Common myeloid progenitor, CD34-positive (primary cell): Measurements from ENCODE around the gene DENND4A.
"Not testable (repeated sequence)": the region's sequence is repeated elsewhere in the genome, so short reads cannot be mapped to it uniquely, and the experiment has no call there.

ENCODE experiments used
- CTCF ChIA-PET: fragments of 350-600 bp; sonication (Branson Sonifier 250); formaldehyde crosslinking; loops from one replicate; lab custom pipeline; 2021; ENCODE audit warnings: antibody characterized with exemption; lab: Charles Lee
- POLR2A ChIA-PET: fragments of 350-600 bp; sonication (Branson Sonifier 250); formaldehyde crosslinking; loops from one replicate; lab custom pipeline; 2021; ENCODE audit warnings: antibody characterized with exemption; lab: Charles Lee
- DNase-seq, 3 donors: peaks; one replicate each; pipeline versions ENCODE4 v3.0.0 to v3.0.0-alpha.2; 2013
- H3K27ac ChIP-seq, 2 experiments: 1 replicate in 1 of 2; 2 replicates in 1 of 2; pipeline ENCODE4 v1.7.0; 2013; ENCODE audit warnings: inconsistent platforms in 2 of 2, low read length in 2 of 2, mild to moderate bottlenecking in 2 of 2, low read depth in 1 of 2, moderate library complexity in 1 of 2; ENCODE audit not compliant: severe bottlenecking in 2 of 2, insufficient read depth in 1 of 2, poor library complexity in 1 of 2
- H3K27me3 ChIP-seq, 5 experiments: replicated peaks in 2 of 5; 1 replicate in 3 of 5; 2 replicates in 2 of 5; pipeline versions ENCODE4 v1.6.1 to v1.7.0; 2013; ENCODE audit warnings: low read length in 4 of 5, mild to moderate bottlenecking in 2 of 5, moderate library complexity in 2 of 5, inconsistent platforms in 1 of 5; ENCODE audit not compliant: insufficient read depth in 5 of 5, control insufficient read depth in 4 of 5
- H3K36me3 ChIP-seq, 4 experiments: 1 replicate in 2 of 4; 2 replicates in 2 of 4; pipeline versions ENCODE4 v1.6.1 to v1.7.0; 2013; ENCODE audit warnings: low read length in 3 of 4, control low read depth in 1 of 4, mild to moderate bottlenecking in 1 of 4; ENCODE audit not compliant: control insufficient read depth in 4 of 4, insufficient read depth in 4 of 4
- H3K4me1 ChIP-seq, 4 experiments: 1 replicate in 3 of 4; 2 replicates in 1 of 4; pipeline versions ENCODE4 v1.6.1 to v1.7.1; 2013; ENCODE audit warnings: low read length in 3 of 4, mild to moderate bottlenecking in 3 of 4, control low read depth in 1 of 4, inconsistent platforms in 1 of 4, moderate library complexity in 1 of 4; ENCODE audit not compliant: control insufficient read depth in 4 of 4, insufficient read depth in 4 of 4; ENCODE audit errors: control extremely low read depth in 1 of 4
- H3K4me3 ChIP-seq, 7 experiments: 1 replicate in 4 of 7; 2 replicates in 3 of 7; pipeline versions ENCODE4 v1.5.1 to v1.7.0; 2013; ENCODE audit warnings: mild to moderate bottlenecking in 7 of 7, low read length in 6 of 7, moderate library complexity in 6 of 7, inconsistent platforms in 2 of 7, low read depth in 2 of 7, control low read depth in 1 of 7; ENCODE audit not compliant: insufficient read depth in 4 of 7, control insufficient read depth in 1 of 7; ENCODE audit errors: extremely low read depth in 1 of 7
- H3K9me3 ChIP-seq, 5 experiments: 1 replicate in 4 of 5; 2 replicates in 1 of 5; pipeline versions ENCODE4 v1.6.1 to v1.7.1; 2013; ENCODE audit warnings: low read length in 4 of 5, mild to moderate bottlenecking in 2 of 5, inconsistent platforms in 1 of 5, low read depth in 1 of 5, moderate library complexity in 1 of 5; ENCODE audit not compliant: control insufficient read depth in 4 of 5, insufficient read depth in 2 of 5; ENCODE audit errors: control extremely low read depth in 1 of 5
- WGBS: methylation state at CpG from one replicate; pipeline ENCODE4 v1.1.5; 2013; ENCODE audit not compliant: insufficient coverage; 5-methylcytosine and 5-hydroxymethylcytosine counted together

Gene DENND4A

DNA sequence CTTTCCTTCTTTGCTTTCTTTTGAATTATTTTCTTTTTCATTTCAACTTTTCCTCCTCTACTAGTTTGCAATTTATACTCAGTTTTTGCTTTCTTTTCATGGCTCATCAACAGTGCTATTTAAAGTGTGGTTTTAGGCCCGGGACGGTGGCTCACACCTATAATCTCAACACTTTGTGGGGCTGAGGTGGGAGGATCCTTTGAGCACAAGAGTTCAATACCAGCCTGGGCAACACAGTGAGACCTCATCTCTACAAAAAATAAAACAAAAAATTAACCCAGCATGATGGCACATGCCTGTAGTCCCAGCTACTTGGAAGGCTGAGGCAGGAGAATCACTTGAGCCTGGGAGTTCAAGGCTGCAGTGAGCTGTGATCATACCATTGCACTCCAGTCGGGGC lies 20.4 kb upstream of the DENND4A start:
- CTCF ChIA-PET, result no interaction called here

DNA sequence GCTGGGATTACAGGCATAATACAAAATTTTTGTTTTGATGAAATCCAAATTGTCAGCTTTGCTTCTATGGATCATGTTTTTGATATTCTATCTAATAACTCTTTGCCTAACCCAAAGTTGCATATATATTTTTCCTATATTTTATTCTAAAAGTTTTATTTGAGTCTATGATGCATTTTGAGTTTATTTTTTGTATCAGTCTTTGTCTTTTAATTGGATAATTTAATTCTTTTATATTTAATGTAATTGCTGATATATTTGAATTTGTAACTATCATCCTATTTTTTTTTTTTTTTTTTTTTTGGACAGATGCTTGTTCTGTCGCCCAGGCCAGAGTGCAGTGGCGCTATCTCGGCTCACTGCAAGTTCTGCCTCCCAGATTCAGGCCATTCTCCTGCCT lies 19.7 kb upstream of the DENND4A start:
- Histone ChIP-seq H3K9me3 (peaks cover 0 to 8% (median 0%) of the 10 kb centered on the region in 5 experiments), H3K4me3 (no peak overlapping the region), H3K36me3 (no peaks in the 10 kb centered on the region), H3K27ac (no peak overlapping the region), H3K4me1 (peaks cover 0 to 5% (median 2%) of the 10 kb centered on the region in 4 experiments), H3K27me3 (no peaks in the 10 kb centered on the region)
- ChIA-PET CTCF (no interaction called here), POLR2A (interaction anchor here (0.6 kb wide), 1 partner anchor 297 kb away, joined by 3 read pairs; no protein-coding TSS in a partner anchor)
- DNase-seq, result no peak
- WGBS, result 100% methylated on average over 3 of the region's 3 CpGs

More for the DNA sequence above, 20.4 kb upstream of the DENND4A start:
- Histone ChIP-seq H3K9me3 (peaks cover 0 to 8% (median 0%) of the 10 kb centered on the region in 5 experiments), H3K27me3 (no peaks in the 10 kb centered on the region), H3K4me1 (peaks cover 0 to 5% (median 2%) of the 10 kb centered on the region in 4 experiments), H3K4me3 (no peak overlapping the region), H3K36me3 (no peaks in the 10 kb centered on the region), H3K27ac (no peak overlapping the region)
- DNase-seq, result no peak
- POLR2A ChIA-PET, result interaction anchor here (0.6 kb wide), 1 partner anchor 296 kb away, joined by 3 read pairs; no protein-coding TSS in a partner anchor
- WGBS, result no CpG with 5 or more reads among the region's 3 CpGs

DNA sequence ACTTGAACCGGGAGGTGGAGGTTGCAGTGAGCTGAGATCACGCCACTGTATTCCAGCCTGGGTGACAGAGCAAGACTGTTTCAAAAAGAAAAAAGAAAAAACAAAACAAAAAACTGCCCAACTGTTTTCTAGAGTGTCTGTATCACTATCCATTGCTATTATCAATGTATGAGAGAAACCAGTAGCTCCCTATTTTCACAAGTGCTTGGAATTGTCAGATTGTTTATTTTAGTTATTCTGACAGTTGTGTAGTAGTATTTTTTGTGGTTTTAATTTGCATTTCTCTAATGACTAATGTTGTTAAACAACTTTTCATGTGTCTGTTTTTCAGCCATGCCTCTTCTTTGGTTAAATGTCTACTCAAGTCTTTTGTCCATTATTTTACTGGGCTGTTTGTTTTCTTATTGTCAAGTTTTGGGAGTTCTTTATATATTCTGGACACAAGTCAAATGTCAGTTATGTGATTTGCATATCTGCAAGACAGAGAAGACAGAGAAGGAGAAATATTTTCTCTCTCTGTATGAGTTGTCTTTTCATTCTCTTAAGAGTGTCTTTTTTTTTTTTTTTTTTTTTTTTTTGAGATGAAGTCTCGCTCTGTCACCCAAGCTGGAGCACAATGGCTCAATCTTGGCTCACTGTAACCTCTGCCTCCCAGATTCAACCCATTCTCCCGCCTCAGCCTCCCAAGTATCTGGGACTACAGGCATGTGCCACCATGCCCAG lies 19.1 kb upstream of the DENND4A start:
- H3K27ac ChIP-seq, H3K27me3 ChIP-seq, DNase-seq, H3K4me1 ChIP-seq, CTCF ChIA-PET, H3K9me3 ChIP-seq, H3K36me3 ChIP-seq, H3K4me3 ChIP-seq: not testable (repeated sequence)
- WGBS, result 100% methylated on average over 1 of the region's 4 CpGs
- POLR2A ChIA-PET, result interaction anchor here (1.0 kb wide), 1 partner anchor 18 kb away, joined by 3 read pairs; no protein-coding TSS in a partner anchor

DNA sequence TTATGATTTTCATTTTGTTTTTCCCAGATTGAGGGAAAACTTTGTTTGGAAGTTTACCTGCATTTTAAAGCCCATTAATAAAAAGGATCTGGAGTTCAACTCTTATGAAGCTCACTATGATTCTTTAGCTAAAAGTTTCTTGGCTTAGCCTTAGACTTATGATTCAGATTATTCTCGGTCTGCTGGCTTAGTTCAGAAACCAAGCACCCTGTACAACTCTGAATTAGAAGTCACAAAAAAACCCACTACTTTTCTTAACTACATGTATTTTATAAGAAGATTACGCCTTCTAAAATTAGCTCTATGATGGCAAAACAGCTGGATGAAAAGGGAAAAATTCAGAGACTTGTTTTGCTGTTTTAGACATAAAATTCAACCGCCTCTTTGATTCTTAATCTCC lies 14.3 kb upstream of the DENND4A start:
- Histone ChIP-seq H3K9me3 (peaks cover 0 to 2% (median 0%) of the 10 kb centered on the region in 5 experiments), H3K27ac (no peak overlapping the region), H3K4me1 (peaks cover 0 to 25% (median 16%) of the 10 kb centered on the region in 4 experiments), H3K4me3 (no peak overlapping the region), H3K27me3 (no peaks in the 10 kb centered on the region), H3K36me3 (no peaks in the 10 kb centered on the region)
- no CpG with 5 or more reads among the region's 3 CpGs for WGBS
- ChIA-PET CTCF (interaction anchor here (0.7 to 1.1 kb wide), 3 partner anchors 10 to 406 kb away, joined by 3 read pairs; no protein-coding TSS in a partner anchor), POLR2A (no interaction called here)
- DNase-seq, result no peak

DNA sequence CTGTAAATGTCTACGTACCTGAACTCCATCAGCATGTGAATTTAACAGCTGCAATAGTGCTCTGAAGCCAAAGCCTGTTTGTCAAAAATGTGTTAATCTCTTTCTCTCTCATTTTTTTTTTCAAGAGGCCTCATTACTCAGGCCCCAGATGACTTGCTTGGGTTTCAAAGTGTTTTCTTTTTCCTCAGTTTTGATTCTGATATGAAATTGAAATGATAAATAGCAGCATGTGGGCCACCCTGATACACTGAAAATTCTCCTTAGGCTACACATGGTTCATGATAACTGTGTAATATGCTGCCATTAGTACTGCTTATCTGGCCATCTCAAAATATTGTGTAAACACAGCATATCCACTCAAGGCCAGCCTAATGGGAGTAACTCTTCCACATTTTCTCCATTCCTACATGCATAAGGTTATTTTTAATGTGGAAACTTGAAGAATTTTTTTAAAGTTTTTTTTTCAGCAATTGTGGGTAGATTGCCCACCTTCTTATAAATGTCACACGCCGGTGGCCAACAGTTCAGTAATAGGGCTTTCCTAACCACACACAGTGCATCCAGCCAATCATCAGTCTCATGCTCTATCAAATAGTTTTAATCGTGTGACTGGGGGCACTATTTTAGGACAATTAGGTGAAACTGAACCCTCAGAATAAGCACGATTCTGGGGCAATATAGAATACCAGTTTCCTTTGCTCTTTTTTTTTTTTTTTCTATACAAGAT lies 13.1 kb upstream of the DENND4A start:
- Histone ChIP-seq H3K9me3 (no peaks in the 10 kb centered on the region), H3K36me3 (no peaks in the 10 kb centered on the region), H3K4me3 (no peak overlapping the region), H3K27me3 (no peaks in the 10 kb centered on the region), H3K27ac (peak overlapping the region in 1 of 2 experiments; percentile 28), H3K4me1 (peaks cover 0 to 25% (median 18%) of the 10 kb centered on the region in 4 experiments)
- ChIA-PET POLR2A (interaction anchor here (0.5 to 0.9 kb wide), 3 partner anchors 13 to 36 kb away, joined by 3 to 6 read pairs (median 4); partner anchors contain the start of gene DENND4A), CTCF (interaction anchor here (0.8 to 1.4 kb wide), 6 partner anchors 8 to 38 kb away, joined by 3 to 4 read pairs (median 4); no protein-coding TSS in a partner anchor)
- 87% methylated on average over 3 of the region's 5 CpGs for WGBS
- DNase-seq, result peak; percentile 43 to 83 (median 71)

DNA sequence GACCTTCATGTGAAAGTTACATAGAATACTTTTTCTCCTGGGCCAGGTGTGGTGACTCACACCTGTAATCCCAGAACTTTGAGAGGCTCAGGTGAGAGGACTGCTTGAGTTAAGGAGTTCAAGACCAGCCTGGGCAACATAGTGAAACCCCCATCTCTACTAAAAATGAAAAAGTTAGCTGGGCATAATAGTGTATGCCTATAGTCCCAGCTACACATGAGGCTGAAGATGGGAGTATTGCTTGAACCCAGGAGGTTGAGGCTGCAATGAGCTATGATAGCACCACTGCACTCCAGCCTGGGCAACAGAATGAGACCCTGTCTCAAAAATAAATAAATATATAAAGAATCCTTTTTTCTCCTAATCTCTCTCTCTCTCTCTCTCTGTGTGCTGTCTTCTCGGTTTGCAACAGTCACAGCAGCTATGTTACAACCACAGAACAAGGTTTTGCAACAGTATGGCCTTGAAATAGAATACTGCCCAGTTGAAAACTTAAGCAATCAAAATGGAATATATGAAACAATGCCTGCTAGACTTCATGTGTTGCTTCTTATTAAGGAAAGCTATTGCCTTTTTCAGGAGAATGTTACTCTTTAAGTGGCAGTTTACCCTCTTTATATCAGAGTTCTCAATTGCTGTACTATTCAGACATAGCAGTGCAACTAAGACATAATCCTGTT lies 12.3 kb upstream of the DENND4A start:
- Histone ChIP-seq H3K36me3 (no peaks in the 10 kb centered on the region), H3K9me3 (no peaks in the 10 kb centered on the region), H3K27me3 (no peaks in the 10 kb centered on the region), H3K27ac (peak overlapping the region in 1 of 2 experiments; percentile 28), H3K4me3 (no peak overlapping the region), H3K4me1 (peaks cover 0 to 25% (median 18%) of the 10 kb centered on the region in 4 experiments)
- 67% methylated on average over 1 of the region's 1 CpG for WGBS
- ChIA-PET POLR2A (interaction anchor here (0.5 to 0.9 kb wide), 4 partner anchors 12 to 48 kb away, joined by 3 to 6 read pairs (median 4); partner anchors contain the start of gene DENND4A), CTCF (interaction anchor here (0.7 to 1.5 kb wide), 8 partner anchors 9 to 56 kb away, joined by 3 to 4 read pairs (median 3); no protein-coding TSS in a partner anchor)
- peak in 1 of 3 donors; percentile 33 for DNase-seq
